Measurements from ENCODE around the gene RASGRP2.
A peak's percentile ranks its signal among the peaks of the same experiment; 100 is the strongest.

Gene RASGRP2

GRCh38 chr11:64694026-64694755, 49.8 kb downstream of the RASGRP2 start:
- Histone ChIP-seq H3K36me3 (ENCODE audit: insufficient read depth, low read length) (no peaks in the 10 kb centered on the region), H3K9me3 (ENCODE audit: low read length) (no peaks in the 10 kb centered on the region), H3K4me3 (ENCODE audit: low read length) (no peak overlapping the region), H3K27me3 (ENCODE audit: insufficient read depth, low read length) (no peaks in the 10 kb centered on the region), H2AFZ (ENCODE audit: low read depth, low read length) (no peak overlapping the region), H3K4me1 (ENCODE audit: insufficient read depth, low read length) (peaks cover 25% of the 10 kb centered on the region)

GRCh38 chr11:64692764-64693331, 51.1 kb downstream of the RASGRP2 start:
- Histone ChIP-seq H3K36me3 (ENCODE audit: insufficient read depth, low read length) (no peaks in the 10 kb centered on the region), H3K27me3 (ENCODE audit: insufficient read depth, low read length) (no peaks in the 10 kb centered on the region), H3K4me3 (ENCODE audit: low read length) (no peak overlapping the region), H3K4me1 (ENCODE audit: insufficient read depth, low read length) (peaks cover 34% of the 10 kb centered on the region), H2AFZ (ENCODE audit: low read depth, low read length) (no peak overlapping the region), H3K9me3 (ENCODE audit: low read length) (no peaks in the 10 kb centered on the region)

- Histone ChIP-seq H3K36me3 (ENCODE audit: insufficient read depth, low read length) (no peaks in the 10 kb centered on the region), H3K4me3 (ENCODE audit: low read length) (no peak overlapping the region), H3K9me3 (ENCODE audit: low read length) (no peaks in the 10 kb centered on the region), H3K27me3 (ENCODE audit: insufficient read depth, low read length) (no peaks in the 10 kb centered on the region), H3K4me1 (ENCODE audit: insufficient read depth, low read length) (peaks cover 41% of the 10 kb centered on the region), H2AFZ (ENCODE audit: low read depth, low read length) (no peak overlapping the region)
Measured at GRCh38 chr11:64691543-64691942, 52.4 kb downstream of the RASGRP2 start.

- no peaks in the 10 kb centered on the region for H3K9me3 ChIP-seq (ENCODE audit: low read length)
- H3K4me3 ChIP-seq (ENCODE audit: low read length) = no peak overlapping the region
- H3K36me3 ChIP-seq (ENCODE audit: insufficient read depth, low read length) = no peaks in the 10 kb centered on the region
- H3K27me3 ChIP-seq (ENCODE audit: insufficient read depth, low read length) = no peaks in the 10 kb centered on the region
- H3K4me1 ChIP-seq (ENCODE audit: insufficient read depth, low read length) = peaks cover 40% of the 10 kb centered on the region
- no peak overlapping the region for H2AFZ ChIP-seq (ENCODE audit: low read depth, low read length)
Measured at GRCh38 chr11:64690235-64690634, 53.7 kb downstream of the RASGRP2 start.

GRCh38 chr11:64688534-64688982, 55.4 kb downstream of the RASGRP2 start:
- Histone ChIP-seq H2AFZ (ENCODE audit: low read depth, low read length) (peak overlapping the region; percentile 14), H3K27me3 (ENCODE audit: insufficient read depth, low read length) (no peaks in the 10 kb centered on the region), H3K4me1 (ENCODE audit: insufficient read depth, low read length) (peaks cover 24% of the 10 kb centered on the region), H3K36me3 (ENCODE audit: insufficient read depth, low read length) (no peaks in the 10 kb centered on the region), H3K4me3 (ENCODE audit: low read length) (peak overlapping the region; percentile 43), H3K9me3 (ENCODE audit: low read length) (no peaks in the 10 kb centered on the region)

- peak overlapping the region; percentile 14 for H2AFZ ChIP-seq (ENCODE audit: low read depth, low read length)
- H3K4me1 ChIP-seq (ENCODE audit: insufficient read depth, low read length) = peaks cover 19% of the 10 kb centered on the region
- no peaks in the 10 kb centered on the region for H3K27me3 ChIP-seq (ENCODE audit: insufficient read depth, low read length)
- H3K9me3 ChIP-seq (ENCODE audit: low read length) = no peaks in the 10 kb centered on the region
- H3K36me3 ChIP-seq (ENCODE audit: insufficient read depth, low read length) = no peaks in the 10 kb centered on the region
- no peak overlapping the region for H3K4me3 ChIP-seq (ENCODE audit: low read length)
Measured at GRCh38 chr11:64687643-64688533, 56.1 kb downstream of the RASGRP2 start.

- H2AFZ ChIP-seq (ENCODE audit: low read depth, low read length) = no peak overlapping the region
- no peaks in the 10 kb centered on the region for H3K27me3 ChIP-seq (ENCODE audit: insufficient read depth, low read length)
- H3K4me3 ChIP-seq (ENCODE audit: low read length) = no peak overlapping the region
- peaks cover 16% of the 10 kb centered on the region for H3K4me1 ChIP-seq (ENCODE audit: insufficient read depth, low read length)
- H3K36me3 ChIP-seq (ENCODE audit: insufficient read depth, low read length) = peaks cover 2% of the 10 kb centered on the region
- no peaks in the 10 kb centered on the region for H3K9me3 ChIP-seq (ENCODE audit: low read length)
Measured at GRCh38 chr11:64687204-64687603, 56.7 kb downstream of the RASGRP2 start.

- no peaks in the 10 kb centered on the region for H3K9me3 ChIP-seq (ENCODE audit: low read length)
- H3K4me3 ChIP-seq (ENCODE audit: low read length) = no peak overlapping the region
- H3K36me3 ChIP-seq (ENCODE audit: insufficient read depth, low read length) = peaks cover 2% of the 10 kb centered on the region
- no peaks in the 10 kb centered on the region for H3K27me3 ChIP-seq (ENCODE audit: insufficient read depth, low read length)
- peaks cover 16% of the 10 kb centered on the region for H3K4me1 ChIP-seq (ENCODE audit: insufficient read depth, low read length)
- no peak overlapping the region for H2AFZ ChIP-seq (ENCODE audit: low read depth, low read length)
Measured at GRCh38 chr11:64686466-64687170, 57.3 kb downstream of the RASGRP2 start.

- H3K4me1 ChIP-seq (ENCODE audit: insufficient read depth, low read length) = peaks cover 16% of the 10 kb centered on the region
- H3K27me3 ChIP-seq (ENCODE audit: insufficient read depth, low read length) = no peaks in the 10 kb centered on the region
- no peak overlapping the region for H3K4me3 ChIP-seq (ENCODE audit: low read length)
- H2AFZ ChIP-seq (ENCODE audit: low read depth, low read length) = no peak overlapping the region
- peaks cover 2% of the 10 kb centered on the region for H3K36me3 ChIP-seq (ENCODE audit: insufficient read depth, low read length)
- no peaks in the 10 kb centered on the region for H3K9me3 ChIP-seq (ENCODE audit: low read length)
Measured at GRCh38 chr11:64685536-64685935, 58.4 kb downstream of the RASGRP2 start.

GRCh38 chr11:64684357-64684756, 59.6 kb downstream of the RASGRP2 start:
- no peaks in the 10 kb centered on the region for H3K9me3 ChIP-seq (ENCODE audit: low read length)
- H2AFZ ChIP-seq (ENCODE audit: low read depth, low read length) = no peak overlapping the region
- H3K4me1 ChIP-seq (ENCODE audit: insufficient read depth, low read length) = peaks cover 16% of the 10 kb centered on the region
- H3K4me3 ChIP-seq (ENCODE audit: low read length) = no peak overlapping the region
- H3K27me3 ChIP-seq (ENCODE audit: insufficient read depth, low read length) = no peaks in the 10 kb centered on the region
- peaks cover 2% of the 10 kb centered on the region for H3K36me3 ChIP-seq (ENCODE audit: insufficient read depth, low read length)

- no peak overlapping the region for H2AFZ ChIP-seq (ENCODE audit: low read depth, low read length)
- no peaks in the 10 kb centered on the region for H3K27me3 ChIP-seq (ENCODE audit: insufficient read depth, low read length)
- peaks cover 2% of the 10 kb centered on the region for H3K36me3 ChIP-seq (ENCODE audit: insufficient read depth, low read length)
- no peaks in the 10 kb centered on the region for H3K9me3 ChIP-seq (ENCODE audit: low read length)
- H3K4me3 ChIP-seq (ENCODE audit: low read length) = no peak overlapping the region
- H3K4me1 ChIP-seq (ENCODE audit: insufficient read depth, low read length) = peaks cover 2% of the 10 kb centered on the region
Measured at GRCh38 chr11:64681171-64681570, 62.8 kb downstream of the RASGRP2 start.

GRCh38 chr11:64679846-64680245, 64.1 kb downstream of the RASGRP2 start:
- Histone ChIP-seq H3K4me1 (ENCODE audit: insufficient read depth, low read length) (peaks cover 14% of the 10 kb centered on the region), H3K9me3 (ENCODE audit: low read length) (no peaks in the 10 kb centered on the region), H3K36me3 (ENCODE audit: insufficient read depth, low read length) (peaks cover 2% of the 10 kb centered on the region), H3K4me3 (ENCODE audit: low read length) (no peak overlapping the region), H2AFZ (ENCODE audit: low read depth, low read length) (no peak overlapping the region), H3K27me3 (ENCODE audit: insufficient read depth, low read length) (no peaks in the 10 kb centered on the region)
